HEK293T (cell line): ENCODE data around the gene PDE4DIP.
"Not testable (repeated sequence)": the region's sequence is repeated elsewhere in the genome, so short reads cannot be mapped to it uniquely, and the experiment has no call there.

ENCODE experiments used
- CTCF ChIA-PET: fragments of 350-600 bp; formaldehyde crosslinking; extraction: SDS; loops from one replicate; lab custom pipeline; 2021; ENCODE audit warnings: antibody characterized with exemption, inconsistent platforms; lab: Yijun Ruan, JAX
- POLR2A ChIA-PET: fragments of 350-600 bp; formaldehyde crosslinking; extraction: SDS; loops from one replicate; lab custom pipeline; 2020; ENCODE audit warnings: antibody characterized with exemption, inconsistent platforms; lab: Yijun Ruan, JAX
- DNase-seq: peaks from one replicate; pipeline ENCODE4 v3.0.0; 2012; ENCODE audit warnings: mixed read lengths; ENCODE audit errors: extremely low spot score
- L3MBTL2 ChIP-seq: fragments of 450-650 bp; conservative IDR thresholded peaks from 2 replicates; pipeline ENCODE4 v1.6.1; 2016; ENCODE audit warnings: mild to moderate bottlenecking

PDE4DIP gene

GRCh38 chr1:148951336-148952227 is 107.4 kb downstream of the PDE4DIP start:
- POLR2A ChIA-PET, DNase-seq, CTCF ChIA-PET: not testable (repeated sequence)

GRCh38 chr1:148952253-148952937 is 108.2 kb downstream of the PDE4DIP start:
- CTCF ChIA-PET, DNase-seq, POLR2A ChIA-PET: not testable (repeated sequence)

More at GRCh38 chr1:148951336-148952227, 107.4 kb downstream of the PDE4DIP start:
- TF ChIP-seq L3MBTL2: peak; percentile 48; the same call in 1 of the 2 replicates

- CTCF ChIA-PET, POLR2A ChIA-PET: not testable (repeated sequence)
- peak; percentile 3 for DNase-seq
Measured at GRCh38 chr1:148952938-148953616, 108.8 kb downstream of the PDE4DIP start.

GRCh38 chr1:148953730-148954129 is 109.5 kb downstream of the PDE4DIP start:
- POLR2A ChIA-PET, CTCF ChIA-PET, DNase-seq: not testable (repeated sequence)

- POLR2A ChIA-PET, CTCF ChIA-PET, DNase-seq: not testable (repeated sequence)
Measured at GRCh38 chr1:148958343-148958742, 114.1 kb downstream of the PDE4DIP start.

GRCh38 chr1:148960212-148961000 is 116.2 kb downstream of the PDE4DIP start:
- CTCF ChIA-PET, DNase-seq, POLR2A ChIA-PET: not testable (repeated sequence)

GRCh38 chr1:148962127-148962857 is 118.1 kb downstream of the PDE4DIP start:
- POLR2A ChIA-PET, DNase-seq, CTCF ChIA-PET: not testable (repeated sequence)

- POLR2A ChIA-PET, CTCF ChIA-PET, DNase-seq: not testable (repeated sequence)
Measured at GRCh38 chr1:148966084-148966483, 121.9 kb downstream of the PDE4DIP start.

- DNase-seq, CTCF ChIA-PET, POLR2A ChIA-PET: not testable (repeated sequence)
Measured at GRCh38 chr1:148967580-148967979, 123.4 kb downstream of the PDE4DIP start.

- DNase-seq, POLR2A ChIA-PET, CTCF ChIA-PET: not testable (repeated sequence)
Measured at GRCh38 chr1:148968682-148969081, 124.5 kb downstream of the PDE4DIP start.

GRCh38 chr1:148969126-148969525 is 124.9 kb downstream of the PDE4DIP start:
- POLR2A ChIA-PET, DNase-seq, CTCF ChIA-PET: not testable (repeated sequence)

- CTCF ChIA-PET, POLR2A ChIA-PET, DNase-seq: not testable (repeated sequence)
Measured at GRCh38 chr1:148975453-148975852, 131.2 kb downstream of the PDE4DIP start.

GRCh38 chr1:148975866-148976537 is 131.8 kb downstream of the PDE4DIP start:
- CTCF ChIA-PET, DNase-seq: not testable (repeated sequence)

GRCh38 chr1:148977785-148978184 is 133.6 kb downstream of the PDE4DIP start:
- POLR2A ChIA-PET, CTCF ChIA-PET, DNase-seq: not testable (repeated sequence)

More at GRCh38 chr1:148975866-148976537, 131.8 kb downstream of the PDE4DIP start:
- POLR2A ChIA-PET: not testable (repeated sequence)

- CTCF ChIA-PET, DNase-seq, POLR2A ChIA-PET: not testable (repeated sequence)
Measured at GRCh38 chr1:148989378-148989777, 145.2 kb downstream of the PDE4DIP start.

GRCh38 chr1:148990233-148990788 is 146.1 kb downstream of the PDE4DIP start:
- POLR2A ChIA-PET, CTCF ChIA-PET, DNase-seq: not testable (repeated sequence)
